CD4-positive, alpha-beta T cell treated with Interleukin-6 at 100 ng/mL for 8 hours (primary cell): ENCODE measurements around the gene ALDH3A1.

Experiments used
- DNase-seq: peaks from one replicate; pipeline ENCODE4 v3.0.0-alpha.2; 2020; ENCODE audit warnings: mixed read lengths, low spot score

The ALDH3A1 gene

GRCh38 chr17:19741832-19742457 lies 6.2 kb downstream of the ALDH3A1 start:
- no peak for DNase-seq

- DNase-seq = no peak
Measured at GRCh38 chr17:19740933-19741332, 7.2 kb downstream of the ALDH3A1 start.

- no peak for DNase-seq
Measured at GRCh38 chr17:19739241-19740201, 8.6 kb downstream of the ALDH3A1 start.

GRCh38 chr17:19738757-19739156 lies 9.3 kb downstream of the ALDH3A1 start:
- DNase-seq = no peak

- no peak for DNase-seq
Measured at GRCh38 chr17:19738073-19738449, 10.0 kb downstream of the ALDH3A1 start.

- DNase-seq = no peak
Measured at GRCh38 chr17:19737305-19738072, 10.6 kb downstream of the ALDH3A1 start.

GRCh38 chr17:19736071-19736470 lies 12.0 kb downstream of the ALDH3A1 start:
- DNase-seq = no peak

GRCh38 chr17:19733953-19734526 lies 14.1 kb downstream of the ALDH3A1 start:
- DNase-seq = no peak

GRCh38 chr17:19731626-19732025 lies 16.5 kb downstream of the ALDH3A1 start:
- DNase-seq = no peak

GRCh38 chr17:19730843-19731242 lies 17.3 kb downstream of the ALDH3A1 start:
- DNase-seq = no peak

- DNase-seq = no peak
Measured at GRCh38 chr17:19729900-19730299, 18.2 kb downstream of the ALDH3A1 start.

- no peak for DNase-seq
Measured at GRCh38 chr17:19728084-19728495, 20.0 kb downstream of the ALDH3A1 start.

GRCh38 chr17:19727501-19728078 lies 20.5 kb downstream of the ALDH3A1 start:
- no peak for DNase-seq

GRCh38 chr17:19726631-19727376 lies 21.3 kb downstream of the ALDH3A1 start:
- no peak for DNase-seq

- no peak for DNase-seq
Measured at GRCh38 chr17:19725486-19725885, 22.6 kb downstream of the ALDH3A1 start.

- DNase-seq = peak; percentile 48
Measured at GRCh38 chr17:19724501-19725420, 23.3 kb downstream of the ALDH3A1 start.

GRCh38 chr17:19723964-19724363 lies 24.1 kb downstream of the ALDH3A1 start:
- DNase-seq = no peak

- no peak for DNase-seq
Measured at GRCh38 chr17:19720631-19721426, 27.3 kb downstream of the ALDH3A1 start.

- DNase-seq = no peak
Measured at GRCh38 chr17:19720210-19720475, 28.0 kb downstream of the ALDH3A1 start.
